ENCODE results near the gene EIF3D.

The EIF3D gene

DNA sequence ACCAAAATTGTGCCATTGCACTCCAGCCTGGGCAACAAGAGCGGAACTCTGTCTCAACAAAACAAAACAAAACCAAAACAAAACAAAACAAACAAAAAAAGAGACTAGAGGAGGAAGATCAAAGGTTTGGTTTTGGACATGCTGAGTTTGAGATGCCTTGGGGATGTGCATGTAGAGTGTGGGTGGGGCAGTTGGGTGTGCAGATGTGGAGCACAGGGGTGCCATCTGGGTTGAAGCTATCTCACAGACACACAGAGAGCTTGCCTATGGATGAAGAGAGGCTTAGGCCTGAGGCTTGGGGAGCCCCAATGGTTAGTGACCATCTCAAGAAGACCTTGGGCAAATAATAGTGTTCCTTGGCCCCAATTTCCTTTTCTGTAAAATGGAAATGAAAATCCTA lies 45.8 kb upstream of the EIF3D start:
- H3K9ac ChIP-seq (ENCODE audit: low read length), result no peak overlapping the region
- TF ChIP-seq EZH2 (IDR thresholded peaks at IDR 0.05; ENCODE audit: borderline replicate concordance, low read length), result no peak
- TF ChIP-seq, protein P1, sequence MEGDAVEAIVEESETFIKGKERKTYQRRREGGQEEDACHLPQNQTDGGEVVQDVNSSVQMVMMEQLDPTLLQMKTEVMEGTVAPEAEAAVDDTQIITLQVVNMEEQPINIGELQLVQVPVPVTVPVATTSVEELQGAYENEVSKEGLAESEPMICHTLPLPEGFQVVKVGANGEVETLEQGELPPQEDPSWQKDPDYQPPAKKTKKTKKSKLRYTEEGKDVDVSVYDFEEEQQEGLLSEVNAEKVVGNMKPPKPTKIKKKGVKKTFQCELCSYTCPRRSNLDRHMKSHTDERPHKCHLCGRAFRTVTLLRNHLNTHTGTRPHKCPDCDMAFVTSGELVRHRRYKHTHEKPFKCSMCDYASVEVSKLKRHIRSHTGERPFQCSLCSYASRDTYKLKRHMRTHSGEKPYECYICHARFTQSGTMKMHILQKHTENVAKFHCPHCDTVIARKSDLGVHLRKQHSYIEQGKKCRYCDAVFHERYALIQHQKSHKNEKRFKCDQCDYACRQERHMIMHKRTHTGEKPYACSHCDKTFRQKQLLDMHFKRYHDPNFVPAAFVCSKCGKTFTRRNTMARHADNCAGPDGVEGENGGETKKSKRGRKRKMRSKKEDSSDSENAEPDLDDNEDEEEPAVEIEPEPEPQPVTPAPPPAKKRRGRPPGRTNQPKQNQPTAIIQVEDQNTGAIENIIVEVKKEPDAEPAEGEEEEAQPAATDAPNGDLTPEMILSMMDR (IDR thresholded peaks at IDR 0.05; ENCODE audit: low read length), result no peak
- no peaks in the 10 kb centered on the region for H3K36me3 ChIP-seq (ENCODE audit: insufficient read depth, low read length)
- H2AFZ ChIP-seq (ENCODE audit: low read length), result no peak overlapping the region
- H3K4me1 ChIP-seq (ENCODE audit: insufficient read depth, low read length, severe bottlenecking), result no peaks in the 10 kb centered on the region
- no peak overlapping the region for H3K27ac ChIP-seq (ENCODE audit: low read depth, low read length, poor library complexity, severe bottlenecking)
- peaks cover 12% of the 10 kb centered on the region; the same call in 1 of the 2 replicates for H3K27me3 ChIP-seq (ENCODE audit: insufficient read depth, low read length)
- H3K4me2 ChIP-seq (ENCODE audit: low read length), result no peak overlapping the region
- no peaks in the 10 kb centered on the region for H4K20me1 ChIP-seq (ENCODE audit: insufficient read depth, low read length)
- H3F3A ChIP-seq (ENCODE audit: insufficient read depth, low read length), result no peaks in the 10 kb centered on the region
- H3K4me3 ChIP-seq (ENCODE audit: low read depth, low read length, poor library complexity, severe bottlenecking), result no peak overlapping the region
- no peaks in the 10 kb centered on the region for H3K9me3 ChIP-seq (ENCODE audit: low read length)
- no peaks in the 10 kb centered on the region for H3K9me2 ChIP-seq (ENCODE audit: low read depth, low read length)
- H3K79me2 ChIP-seq (ENCODE audit: insufficient read depth, low read length), result no peaks in the 10 kb centered on the region

DNA sequence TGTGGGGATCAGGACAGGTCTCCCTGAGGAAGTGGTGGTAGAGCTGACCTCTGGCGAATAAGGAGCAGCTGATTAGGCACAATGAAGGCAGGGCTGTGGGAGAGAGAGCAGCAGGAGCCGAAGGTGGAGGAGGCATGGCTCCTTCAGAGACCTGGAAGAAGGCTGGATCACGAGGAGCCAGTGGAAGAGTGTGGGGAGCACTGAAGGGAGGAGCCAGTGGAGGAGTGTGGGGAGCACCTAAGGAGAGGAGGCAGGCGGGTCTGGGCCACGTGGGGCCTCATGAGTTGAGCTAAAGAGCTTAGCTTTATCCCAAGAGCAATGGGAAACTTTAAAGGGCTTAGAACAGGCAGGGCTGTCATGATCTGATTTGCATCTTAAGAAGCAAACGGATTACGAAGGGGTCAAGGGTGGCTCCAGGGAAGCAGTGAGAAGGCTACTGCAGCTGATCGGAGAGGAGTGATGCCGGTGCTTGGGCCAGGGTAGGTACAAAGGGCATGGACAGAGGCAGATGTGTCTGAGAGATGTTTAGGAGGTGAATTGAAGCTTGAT lies 44.9 kb upstream of the EIF3D start:
- Histone ChIP-seq H3K36me3 (ENCODE audit: insufficient read depth, low read length) (no peaks in the 10 kb centered on the region), H3K4me1 (ENCODE audit: insufficient read depth, low read length, severe bottlenecking) (no peaks in the 10 kb centered on the region), H4K20me1 (ENCODE audit: insufficient read depth, low read length) (no peaks in the 10 kb centered on the region), H3K9ac (ENCODE audit: low read length) (no peak overlapping the region), H3K9me3 (ENCODE audit: low read length) (no peaks in the 10 kb centered on the region), H3K9me2 (ENCODE audit: low read depth, low read length) (no peaks in the 10 kb centered on the region), H2AFZ (ENCODE audit: low read length) (no peak overlapping the region), H3K79me2 (ENCODE audit: insufficient read depth, low read length) (no peaks in the 10 kb centered on the region), H3F3A (ENCODE audit: insufficient read depth, low read length) (no peaks in the 10 kb centered on the region), H3K4me3 (ENCODE audit: low read depth, low read length, poor library complexity, severe bottlenecking) (no peak overlapping the region), H3K27ac (ENCODE audit: low read depth, low read length, poor library complexity, severe bottlenecking) (no peak overlapping the region), H3K4me2 (ENCODE audit: low read length) (no peak overlapping the region), H3K27me3 (ENCODE audit: insufficient read depth, low read length) (peaks cover 12% of the 10 kb centered on the region; the same call in 1 of the 2 replicates)
- no peak for TF ChIP-seq EZH2 (IDR thresholded peaks at IDR 0.05; ENCODE audit: borderline replicate concordance, low read length)
- TF ChIP-seq, protein P1 (IDR thresholded peaks at IDR 0.05; ENCODE audit: low read length), result no peak

DNA sequence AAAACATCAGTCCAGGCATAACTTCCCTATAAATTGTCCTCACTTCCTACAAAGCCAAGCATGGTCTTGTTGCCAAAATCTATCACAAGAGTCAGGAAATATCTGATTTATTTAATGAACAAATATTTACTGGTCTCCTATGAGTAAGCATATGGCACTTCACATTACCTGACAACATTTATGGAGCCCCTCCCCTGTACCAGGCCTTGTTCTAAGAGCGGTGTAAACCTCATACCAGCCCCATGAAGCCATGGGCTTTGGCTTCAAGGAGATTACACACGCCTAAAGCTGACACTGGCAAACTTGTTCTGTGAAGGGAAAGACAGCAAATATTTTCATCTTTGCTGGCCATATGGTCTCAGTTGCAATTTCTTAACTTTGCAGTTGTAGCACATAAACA lies 43.0 kb upstream of the EIF3D start:
- H3K9ac ChIP-seq (ENCODE audit: low read length), result no peak overlapping the region
- peaks cover 10% of the 10 kb centered on the region; the same call in 1 of the 2 replicates for H3K27me3 ChIP-seq (ENCODE audit: insufficient read depth, low read length)
- no peak overlapping the region for H3K4me3 ChIP-seq (ENCODE audit: low read depth, low read length, poor library complexity, severe bottlenecking)
- H4K20me1 ChIP-seq (ENCODE audit: insufficient read depth, low read length), result no peaks in the 10 kb centered on the region
- H2AFZ ChIP-seq (ENCODE audit: low read length), result no peak overlapping the region
- H3K9me3 ChIP-seq (ENCODE audit: low read length), result no peaks in the 10 kb centered on the region
- no peak overlapping the region for H3K4me2 ChIP-seq (ENCODE audit: low read length)
- TF ChIP-seq, protein P1 (IDR thresholded peaks at IDR 0.05; ENCODE audit: low read length), result no peak
- TF ChIP-seq EZH2 (IDR thresholded peaks at IDR 0.05; ENCODE audit: borderline replicate concordance, low read length), result no peak
- no peaks in the 10 kb centered on the region for H3F3A ChIP-seq (ENCODE audit: insufficient read depth, low read length)
- no peak overlapping the region for H3K27ac ChIP-seq (ENCODE audit: low read depth, low read length, poor library complexity, severe bottlenecking)
- H3K9me2 ChIP-seq (ENCODE audit: low read depth, low read length), result no peaks in the 10 kb centered on the region
- H3K4me1 ChIP-seq (ENCODE audit: insufficient read depth, low read length, severe bottlenecking), result no peaks in the 10 kb centered on the region
- no peaks in the 10 kb centered on the region for H3K79me2 ChIP-seq (ENCODE audit: insufficient read depth, low read length)
- no peaks in the 10 kb centered on the region for H3K36me3 ChIP-seq (ENCODE audit: insufficient read depth, low read length)

Data from OCI-LY1 (cell line).